NCI-H1105 (cell line): ENCODE measurements around the gene USF2.

Experiments
- DNase-seq: peaks from one replicate; lab custom pipeline; 2025; lab: John Stamatoyannopoulos, UW

The USF2 gene

DNA sequence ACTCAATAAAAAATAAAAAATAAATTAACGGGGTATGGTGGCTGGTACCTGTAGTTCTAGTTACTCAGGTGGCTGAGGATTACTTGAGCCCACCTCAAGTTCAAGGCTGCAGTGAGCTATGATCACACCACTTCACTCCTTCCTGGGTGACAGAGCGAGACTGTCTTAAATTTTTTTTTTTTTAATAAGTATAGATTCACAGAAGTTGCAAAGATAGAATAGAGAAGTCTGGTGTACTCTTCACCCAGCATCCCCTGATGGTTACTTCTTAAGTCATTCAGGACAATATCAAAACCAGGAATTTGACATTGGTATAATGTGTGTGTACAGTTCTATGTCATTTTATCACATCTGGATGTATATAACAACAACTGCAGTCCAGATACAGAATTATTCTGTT, 52.5 kb downstream of the USF2 start:
- DNase-seq = no peak

DNA sequence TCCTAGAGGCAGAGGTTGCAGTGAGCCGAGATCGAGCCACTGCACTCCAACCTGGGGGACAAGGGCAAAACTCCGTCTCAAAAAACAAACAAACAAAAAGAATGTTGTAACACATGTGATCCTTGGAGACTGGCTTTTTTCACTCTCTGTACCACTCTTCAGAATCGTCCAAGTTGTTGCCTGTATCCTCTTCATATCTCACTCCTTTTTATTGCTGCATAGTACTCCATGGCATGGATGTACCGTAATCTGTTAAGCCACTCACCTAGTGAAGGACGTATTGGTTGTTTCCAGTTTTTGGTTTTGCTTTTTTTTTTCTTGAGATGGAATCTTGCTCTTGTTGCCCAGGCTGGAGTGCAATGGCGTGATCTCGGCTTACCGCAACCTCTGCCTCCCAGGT, 53.3 kb downstream of the USF2 start:
- DNase-seq = no peak

GRCh38 chr19:35327642-35328041, 58.9 kb downstream of the USF2 start:
- no peak for DNase-seq

GRCh38 chr19:35328851-35329285, 60.1 kb downstream of the USF2 start, which contains the start of gene CD22:
TSS of gene CD22 (plus strand) at chr19:35329187. CDS start at chr19:35332041, 2,854 bp downstream.
- no peak for DNase-seq

- no peak for DNase-seq
Observed at GRCh38 chr19:35329323-35329722, 60.6 kb downstream of the USF2 start.
